SH-SY5Y (cell line): Measurements from ENCODE around the gene GOLT1A.

Source experiments
- GATA2 ChIP-seq: IDR thresholded peaks from 2 replicates; pipeline ENCODE4 v1.6.1; 2011; ENCODE audit warnings: mild to moderate bottlenecking, low read depth, low read length
- GATA3 ChIP-seq: IDR thresholded peaks from 2 replicates; pipeline ENCODE4 v1.6.1; 2011; ENCODE audit warnings: low read depth, mild to moderate bottlenecking, low read length, moderate library complexity

DNA sequence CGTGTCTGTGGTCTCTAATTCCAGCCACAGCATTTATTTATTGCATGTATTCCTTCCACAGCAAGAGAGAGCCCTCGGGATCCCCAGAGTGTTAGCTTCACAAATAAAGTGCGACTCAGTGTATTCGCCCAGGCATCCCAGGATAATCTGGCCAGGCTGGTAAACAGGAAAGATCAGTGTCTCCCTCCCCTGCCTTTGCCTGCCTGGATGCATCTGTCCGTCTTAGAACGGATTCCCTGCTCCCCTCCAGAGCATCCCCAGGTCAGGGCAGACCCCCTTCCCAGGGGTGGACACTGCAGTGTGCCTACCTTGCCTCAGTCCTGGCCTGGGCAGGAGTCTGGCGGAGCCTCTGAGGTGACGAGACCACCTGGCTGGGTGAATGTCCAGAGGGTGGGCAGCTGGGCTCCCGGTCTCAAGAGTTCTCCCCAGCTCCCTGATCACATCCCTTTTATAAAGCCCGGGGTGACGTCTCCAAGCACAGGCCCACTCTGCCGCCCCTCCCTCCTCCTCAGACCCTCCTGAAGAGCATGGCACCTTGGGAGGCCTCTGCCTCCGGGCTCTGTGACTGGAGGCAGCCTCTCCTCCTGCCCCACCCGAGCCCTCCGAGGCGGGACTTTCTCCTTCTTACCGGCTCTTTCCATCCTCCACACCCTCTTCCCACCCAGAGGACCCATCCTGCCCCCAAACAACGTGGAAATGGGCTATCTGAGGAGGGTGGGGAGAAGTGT is 17.6 kb downstream of the GOLT1A start, which contains the start of gene KISS1:
- TF ChIP-seq GATA3 (no peak), GATA2 (no peak)
